GM12864 (cell line): ENCODE data around the gene TSACC.

Experiments used
- DNase-seq: peaks from one replicate; pipeline ENCODE4 v3.0.0-alpha.2; 2011; ENCODE audit warnings: low read depth
- H3K4me3 ChIP-seq: 2 replicates; pipeline ENCODE4 v1.5.1; 2011; ENCODE audit warnings: mild to moderate bottlenecking, low read depth, low read length, control low read depth
- TF ChIP-seq, protein P1 (sequence below): IDR thresholded peaks from 2 replicates; pipeline ENCODE4 v1.5.1; 2011; ENCODE audit warnings: low read depth, mild to moderate bottlenecking, moderate library complexity, low read length, control low read depth, inconsistent platforms; ENCODE audit errors: missing control alignments

TSACC gene

GRCh38 chr1:156384007-156384406 is 45.7 kb downstream of the TSACC start:
- no peak for DNase-seq
- H3K4me3 ChIP-seq: no peak overlapping the region
- TF ChIP-seq, protein P1, sequence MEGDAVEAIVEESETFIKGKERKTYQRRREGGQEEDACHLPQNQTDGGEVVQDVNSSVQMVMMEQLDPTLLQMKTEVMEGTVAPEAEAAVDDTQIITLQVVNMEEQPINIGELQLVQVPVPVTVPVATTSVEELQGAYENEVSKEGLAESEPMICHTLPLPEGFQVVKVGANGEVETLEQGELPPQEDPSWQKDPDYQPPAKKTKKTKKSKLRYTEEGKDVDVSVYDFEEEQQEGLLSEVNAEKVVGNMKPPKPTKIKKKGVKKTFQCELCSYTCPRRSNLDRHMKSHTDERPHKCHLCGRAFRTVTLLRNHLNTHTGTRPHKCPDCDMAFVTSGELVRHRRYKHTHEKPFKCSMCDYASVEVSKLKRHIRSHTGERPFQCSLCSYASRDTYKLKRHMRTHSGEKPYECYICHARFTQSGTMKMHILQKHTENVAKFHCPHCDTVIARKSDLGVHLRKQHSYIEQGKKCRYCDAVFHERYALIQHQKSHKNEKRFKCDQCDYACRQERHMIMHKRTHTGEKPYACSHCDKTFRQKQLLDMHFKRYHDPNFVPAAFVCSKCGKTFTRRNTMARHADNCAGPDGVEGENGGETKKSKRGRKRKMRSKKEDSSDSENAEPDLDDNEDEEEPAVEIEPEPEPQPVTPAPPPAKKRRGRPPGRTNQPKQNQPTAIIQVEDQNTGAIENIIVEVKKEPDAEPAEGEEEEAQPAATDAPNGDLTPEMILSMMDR: no peak

DNA sequence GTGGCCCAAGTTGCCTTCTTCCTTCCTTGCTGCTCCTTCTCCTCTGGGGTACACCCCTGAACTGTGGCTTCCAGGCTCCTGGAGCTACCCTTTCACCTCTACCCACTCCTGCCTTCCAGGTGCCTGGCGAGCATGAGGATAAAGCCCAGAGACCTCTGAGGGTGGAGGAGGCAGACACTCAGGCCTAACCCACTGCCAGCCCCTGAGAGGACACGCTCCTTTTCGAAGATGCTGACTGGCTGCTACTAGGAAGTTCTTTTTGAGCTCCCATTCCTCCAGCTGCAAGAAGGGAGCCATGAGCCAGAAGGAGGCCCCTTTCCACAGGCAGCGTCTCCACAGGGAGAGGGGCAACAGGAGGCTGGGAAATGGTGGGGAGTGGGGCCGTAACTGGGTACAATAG is 46.3 kb downstream of the TSACC start:
- TF ChIP-seq, protein P1: no peak

GRCh38 chr1:156385534-156386031 is 47.3 kb downstream of the TSACC start:
- TF ChIP-seq, protein P1: peak; percentile 94
- H3K4me3 ChIP-seq: no peak overlapping the region
- DNase-seq: no peak

More for the DNA sequence above, 46.3 kb downstream of the TSACC start:
- DNase-seq: no peak
- no peak overlapping the region for H3K4me3 ChIP-seq

- no peak overlapping the region for H3K4me3 ChIP-seq
- TF ChIP-seq, protein P1: no peak
- no peak for DNase-seq
Measured at GRCh38 chr1:156386134-156386901, 48.0 kb downstream of the TSACC start.

DNA sequence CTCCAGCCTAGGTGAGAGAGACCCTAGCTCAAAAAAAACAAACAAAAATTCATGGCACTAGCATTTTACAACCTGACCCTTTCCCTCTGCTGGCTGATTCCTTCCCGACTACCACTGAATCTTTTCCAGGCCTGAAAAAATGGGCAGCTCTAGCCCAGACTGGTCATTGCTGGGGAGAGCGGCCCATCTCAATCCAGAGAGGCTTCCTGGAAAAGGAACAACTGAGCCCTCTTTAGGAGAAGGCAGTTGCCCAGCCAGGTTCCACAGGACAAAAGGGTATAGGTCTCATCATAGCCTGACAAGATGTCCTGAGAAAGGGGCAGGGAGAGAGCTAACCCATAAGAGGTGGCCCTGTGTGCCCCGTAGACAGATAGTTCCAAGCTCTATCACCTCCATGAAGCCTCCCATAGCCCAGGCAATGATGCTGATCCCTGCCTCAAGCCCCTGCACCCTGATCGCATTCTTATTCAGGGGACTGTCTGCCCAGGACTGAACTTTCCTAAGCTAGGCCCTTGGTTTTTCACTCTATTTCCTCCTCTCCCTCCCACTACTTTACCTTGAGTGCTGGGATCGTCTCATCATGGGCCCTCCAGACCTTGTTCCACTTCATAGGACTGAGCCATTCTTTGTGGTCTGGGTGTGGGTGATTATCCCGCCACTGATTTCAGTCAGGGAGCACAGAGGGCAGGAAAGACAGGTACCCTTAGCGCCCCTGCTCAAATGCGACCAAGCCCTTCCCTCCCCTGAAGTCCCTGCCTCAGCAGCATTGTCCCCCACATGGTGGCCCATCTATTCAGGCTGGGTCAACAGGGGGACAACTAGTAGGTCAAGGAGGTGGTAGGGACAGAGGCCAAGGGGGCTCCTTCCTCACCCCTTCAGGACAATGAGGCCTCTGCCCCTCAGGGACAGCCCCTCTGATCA is 48.9 kb downstream of the TSACC start:
- no peak for DNase-seq

GRCh38 chr1:156387870-156388173 is 49.5 kb downstream of the TSACC start:
- TF ChIP-seq, protein P1: no peak
- no peak for DNase-seq
- H3K4me3 ChIP-seq: no peak overlapping the region

More for the DNA sequence above, 48.9 kb downstream of the TSACC start:
- TF ChIP-seq, protein P1: no peak
- no peak overlapping the region for H3K4me3 ChIP-seq
